ENCODE data around the gene DYSF.

DYSF gene

GRCh38 chr2:71605781-71606241, 152.4 kb downstream of the DYSF start (continued):
- no peak for TF ChIP-seq ZNF701 (tag by site-specific recombination; IDR thresholded peaks at IDR 0.05)
- TF ChIP-seq GFI1B (tag by site-specific recombination; IDR thresholded peaks at IDR 0.05): no peak
- TF ChIP-seq AEBP2 (tag by site-specific recombination; IDR thresholded peaks at IDR 0.05; ENCODE audit: borderline replicate concordance): no peak
- TF ChIP-seq ZNF664 (tag by site-specific recombination; IDR thresholded peaks at IDR 0.05): no peak
- no peak for TF ChIP-seq ZNF138 (tag by site-specific recombination; IDR thresholded peaks at IDR 0.05; ENCODE audit: borderline replicate concordance)
- TF ChIP-seq ZBTB10 (tag by site-specific recombination; IDR thresholded peaks at IDR 0.05): no peak

GRCh38 chr2:71606244-71606643, 152.9 kb downstream of the DYSF start:
- Histone ChIP-seq H3K4me1 (ENCODE audit: control insufficient read depth, insufficient read depth, low read length) (no peaks in the 10 kb centered on the region), H3K27ac (ENCODE audit: extremely low read depth, low read depth, low read length) (no peak overlapping the region), H3K9me3 (ENCODE audit: control insufficient read depth, insufficient read depth, low read depth, low read length) (no peaks in the 10 kb centered on the region), H3K4me3 (ENCODE audit: low read depth, low read length) (no peak overlapping the region), H3K36me3 (ENCODE audit: control insufficient read depth in 2 of 2, insufficient read depth in 1 of 2, low read length in 2 of 2) (no peaks in the 10 kb centered on the region)
- no peak for TF ChIP-seq ZNF311 (tag by site-specific recombination; IDR thresholded peaks at IDR 0.05; ENCODE audit: borderline replicate concordance)
- TF ChIP-seq ZNF521 (tag by site-specific recombination; IDR thresholded peaks at IDR 0.05): no peak
- no peak for TF ChIP-seq ZBTB48 (tag by site-specific recombination; IDR thresholded peaks at IDR 0.05)
- no peak for TF ChIP-seq ATF2 (tag by site-specific recombination; IDR thresholded peaks at IDR 0.05; ENCODE audit: low read depth)
- no peak for TF ChIP-seq ZNF223 (tag by site-specific recombination; IDR thresholded peaks at IDR 0.05)
- no peak for TF ChIP-seq KLF9 (tag by site-specific recombination; IDR thresholded peaks at IDR 0.05; ENCODE audit: low read depth)
- no peak for TF ChIP-seq ZSCAN23 (tag by site-specific recombination; IDR thresholded peaks at IDR 0.05)
- TF ChIP-seq ZNF791 (tag by site-specific recombination; IDR thresholded peaks at IDR 0.05): no peak
- no peak for TF ChIP-seq ZNF335 (tag by site-specific recombination; conservative IDR thresholded peaks at IDR 0.05)
- no peak for TF ChIP-seq SALL2 (tag by site-specific recombination; IDR thresholded peaks at IDR 0.05; ENCODE audit: borderline replicate concordance)
- no peak for TF ChIP-seq ZNF513 (tag by site-specific recombination; IDR thresholded peaks at IDR 0.05)
- TF ChIP-seq ZNF837 (tag by site-specific recombination; IDR thresholded peaks at IDR 0.05): no peak
- TF ChIP-seq ZNF707 (tag by site-specific recombination; IDR thresholded peaks at IDR 0.05): no peak
- TF ChIP-seq IKZF3 (tag by site-specific recombination; IDR thresholded peaks at IDR 0.05): no peak
- CTCF ChIA-PET: no interaction called here
- POLR2A ChIA-PET: no interaction called here

Data from HEK293 (cell line).